NCI-H2107 (cell line): ENCODE data around the gene ZNF710.
A peak's percentile ranks its signal among the peaks of the same experiment; 100 is the strongest.

Experiments used
- DNase-seq: peaks from one replicate; lab custom pipeline; 2025; lab: John Stamatoyannopoulos, UW

Gene ZNF710

DNA sequence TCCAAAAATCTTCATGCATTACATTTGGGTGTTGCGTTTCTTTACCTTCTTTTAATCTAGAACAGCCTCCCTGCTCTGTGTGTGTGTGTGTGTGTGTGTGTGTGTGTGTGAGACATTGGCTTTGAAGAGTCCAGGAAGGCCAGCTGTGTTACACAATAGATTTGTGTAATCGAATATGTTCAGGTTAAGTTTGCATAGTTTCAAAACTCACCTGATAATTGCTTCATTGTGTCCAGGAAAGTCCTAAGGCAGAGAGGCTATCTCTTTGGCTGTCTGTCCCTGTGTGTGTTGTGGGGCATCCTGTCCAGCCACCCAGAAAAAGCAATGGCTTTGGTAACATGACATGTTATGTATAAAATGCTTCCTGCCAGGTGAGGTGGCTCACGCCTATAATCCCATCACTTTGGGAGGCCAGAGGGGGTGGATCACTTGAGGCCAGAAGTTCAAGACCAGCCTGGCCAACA is 37.5 kb downstream of the ZNF710 start:
- no peak for DNase-seq

DNA sequence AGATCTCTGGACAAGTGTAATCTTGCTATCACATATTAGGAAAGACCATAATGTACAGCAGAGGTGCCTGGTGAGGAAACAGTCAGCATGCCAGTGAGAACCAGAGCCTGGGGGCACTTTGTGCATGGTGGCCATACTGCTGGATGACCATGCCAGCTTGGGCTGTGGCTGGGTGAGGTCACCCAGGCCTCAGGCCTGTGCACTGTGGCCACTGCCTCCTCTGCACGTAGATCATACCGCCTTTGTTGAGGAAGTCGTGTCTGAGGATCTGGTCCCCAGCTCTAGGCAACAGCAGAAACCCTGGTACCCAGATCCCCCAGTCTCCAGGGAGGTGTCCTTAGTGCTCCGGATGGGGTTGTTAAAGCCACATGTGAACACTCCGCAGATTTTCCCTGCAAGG is 38.9 kb downstream of the ZNF710 start:
- no peak for DNase-seq

DNA sequence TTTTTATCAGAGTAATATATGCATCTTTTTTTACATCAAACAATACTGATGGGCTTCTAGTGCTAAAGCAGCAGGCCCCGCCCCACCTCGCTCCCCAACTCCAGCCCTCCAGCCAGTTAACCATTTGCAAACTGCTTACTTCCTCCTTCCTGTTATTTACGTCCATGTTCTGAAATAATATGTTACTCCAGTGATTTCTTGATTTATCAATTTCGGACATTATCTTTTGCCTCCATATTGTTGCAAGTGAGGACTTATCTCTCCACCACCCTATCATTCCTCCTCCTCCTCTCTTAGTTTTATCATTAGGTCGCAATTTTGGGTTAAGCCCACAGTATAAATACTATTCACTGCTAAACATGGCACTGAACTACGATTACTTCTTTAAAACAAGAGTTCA is 39.5 kb downstream of the ZNF710 start:
- DNase-seq = no peak

DNA sequence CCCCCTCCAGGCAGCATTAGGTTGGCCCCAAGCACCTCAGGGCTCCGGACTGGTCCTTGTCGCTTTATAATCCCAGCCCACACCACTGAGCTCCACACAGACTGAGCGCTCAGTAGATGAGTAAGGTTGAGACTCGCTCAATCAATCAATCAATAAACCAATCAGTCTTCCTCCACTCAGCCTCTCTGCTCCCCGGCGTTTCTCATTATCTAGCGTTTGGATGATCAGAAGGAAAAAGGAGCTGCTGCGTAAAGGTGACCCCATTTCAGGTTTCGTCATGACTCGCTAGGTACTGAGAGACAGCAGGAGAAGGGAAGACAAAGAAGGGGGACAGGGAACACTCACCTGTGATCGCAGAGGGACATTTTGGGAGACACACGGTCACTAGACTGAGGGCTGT is 41.2 kb downstream of the ZNF710 start:
- no peak for DNase-seq

DNA sequence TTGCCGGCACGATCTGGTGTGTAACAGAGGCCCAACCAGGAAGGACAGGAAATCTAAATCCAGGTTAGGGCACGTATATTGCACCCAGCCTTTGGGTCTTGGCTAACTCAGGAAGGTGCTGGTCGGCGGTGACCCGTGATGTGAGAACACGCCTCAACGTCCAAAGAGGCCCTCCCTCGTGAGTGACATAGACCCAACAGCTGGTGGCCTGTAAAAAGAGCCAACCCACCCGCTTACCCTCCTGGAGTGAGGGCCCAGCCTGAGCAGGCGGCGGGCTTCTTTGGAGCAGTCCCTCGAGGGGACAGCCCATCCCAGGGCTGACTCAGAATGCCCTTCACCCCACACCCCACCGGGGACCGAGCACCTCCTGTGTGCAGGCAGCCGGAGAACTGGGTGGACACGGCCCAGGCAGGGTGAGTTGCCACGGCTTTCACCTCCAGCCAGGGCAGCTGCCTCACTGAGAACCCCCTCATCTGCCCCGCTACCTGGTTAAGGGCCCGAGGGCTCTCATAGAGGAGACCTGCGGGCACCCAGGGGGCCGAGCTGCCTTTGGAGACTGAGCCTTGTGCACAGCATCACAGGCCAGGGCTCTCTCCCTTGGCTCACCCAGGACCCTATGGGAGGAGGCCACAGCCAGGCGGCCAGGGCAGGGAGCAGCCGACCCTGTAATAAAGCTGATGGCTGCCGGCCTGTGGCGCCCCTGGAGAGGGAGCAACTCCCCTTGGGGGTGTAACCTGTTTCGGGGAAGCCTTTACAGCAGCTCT is 41.8 kb downstream of the ZNF710 start:
- no peak for DNase-seq

DNA sequence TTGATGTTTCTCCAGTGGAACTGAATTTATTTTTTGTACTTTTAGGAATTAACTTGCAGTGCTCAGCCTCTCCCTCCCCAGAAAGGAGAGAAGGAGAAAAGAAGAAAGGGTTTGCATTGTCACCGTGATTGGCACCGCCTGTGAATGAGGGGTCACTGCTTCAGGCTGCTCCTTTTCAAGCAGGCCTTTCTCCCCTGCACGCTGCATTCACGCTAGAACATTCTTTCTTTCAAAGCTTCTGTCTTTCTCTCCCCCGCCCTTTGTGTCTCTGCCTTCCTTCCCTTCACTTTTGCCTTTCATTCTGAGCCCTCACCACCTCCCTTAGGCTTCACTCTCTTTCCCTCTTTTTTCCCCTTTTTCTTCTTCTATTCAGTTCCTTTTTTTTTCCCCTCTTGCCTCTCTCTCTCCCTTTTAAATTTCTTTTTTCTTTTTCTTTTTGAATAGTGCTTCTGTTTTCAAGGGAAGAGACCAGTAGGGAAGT is 42.4 kb downstream of the ZNF710 start:
- no peak for DNase-seq

DNA sequence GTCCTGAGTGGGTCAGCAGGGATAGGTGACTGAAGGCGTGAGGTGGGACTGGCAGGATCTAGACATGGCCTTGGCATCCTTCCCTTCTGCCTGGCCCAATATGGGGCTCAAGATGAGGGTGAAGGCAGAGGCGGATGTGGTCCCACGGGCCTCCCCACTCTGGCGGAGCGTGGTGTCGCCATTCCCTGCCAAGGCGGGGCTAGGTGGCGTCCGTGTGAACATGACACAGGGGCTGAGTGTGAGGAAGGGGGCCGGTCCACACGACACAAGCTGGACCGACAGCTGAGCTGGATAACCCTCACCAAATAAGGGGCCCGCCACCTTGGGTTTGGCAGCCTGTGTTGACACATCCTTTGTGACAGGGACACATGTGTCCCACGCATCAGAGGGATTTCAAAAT is 43.1 kb downstream of the ZNF710 start:
- no peak for DNase-seq

DNA sequence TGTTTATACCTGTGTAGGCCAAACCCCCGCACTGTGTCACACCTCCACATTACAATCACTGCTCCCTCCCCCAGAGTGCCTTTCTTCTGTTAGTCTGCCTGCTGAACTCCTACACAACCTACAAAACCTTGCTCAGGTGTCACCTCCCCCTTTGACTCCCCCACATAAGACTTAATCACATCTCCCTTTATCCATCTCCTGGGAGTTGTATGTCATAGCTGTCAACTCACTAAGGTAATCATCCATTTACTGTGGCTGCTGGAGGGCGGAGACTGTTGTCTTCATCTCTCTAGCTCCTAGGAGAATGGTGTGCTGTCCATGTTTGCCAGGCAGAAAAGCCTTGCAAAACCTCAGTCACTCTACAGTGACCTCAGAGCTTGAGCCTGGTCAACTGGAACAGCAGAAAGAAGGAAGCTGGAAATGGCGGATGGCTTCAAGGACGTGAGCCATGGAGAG is 43.8 kb downstream of the ZNF710 start:
- no peak for DNase-seq

DNA sequence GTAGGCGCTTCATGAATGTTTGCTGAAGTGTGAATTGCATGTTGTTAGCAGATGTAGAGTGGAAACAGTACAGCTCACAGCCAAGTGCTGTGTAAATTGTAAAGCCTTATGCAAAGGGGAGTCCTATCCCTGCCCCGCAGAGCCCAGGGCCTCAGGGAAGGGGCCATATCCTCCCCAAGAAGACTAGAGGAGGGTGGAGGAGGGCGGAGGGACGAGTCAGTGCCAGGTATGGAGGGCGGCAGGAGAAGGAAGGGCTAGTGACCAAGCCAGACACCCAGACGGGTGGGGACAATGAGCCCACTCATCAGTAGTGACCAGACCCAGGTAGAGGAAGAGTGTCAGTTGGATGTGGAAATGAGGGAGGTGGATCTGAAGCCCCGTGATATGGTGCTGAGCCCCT is 45.2 kb downstream of the ZNF710 start:
- no peak for DNase-seq

DNA sequence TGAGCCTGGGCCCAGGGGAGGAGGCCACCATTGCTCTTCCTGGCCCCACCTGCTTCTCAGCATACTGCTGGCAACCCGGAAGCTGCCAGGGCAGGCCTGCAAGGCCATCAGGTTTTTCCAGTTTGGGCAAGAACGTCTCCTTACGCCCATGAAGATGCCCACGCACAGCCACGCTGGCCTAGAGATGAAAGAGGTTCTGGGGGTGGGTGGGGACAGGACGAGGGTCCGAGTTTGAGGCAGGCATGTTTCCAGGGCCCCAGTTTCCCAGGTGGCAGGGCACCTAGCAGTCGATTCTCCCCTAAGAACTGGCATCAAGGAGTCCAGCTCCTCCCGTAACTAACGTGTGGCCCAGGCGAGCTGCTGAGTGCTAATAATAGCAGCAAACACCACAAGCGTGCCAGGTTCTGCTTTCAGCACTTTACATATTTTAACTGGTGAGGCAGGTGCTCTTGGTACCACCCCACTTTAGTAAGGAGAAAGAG is 45.8 kb downstream of the ZNF710 start:
- peak; percentile 18 for DNase-seq

DNA sequence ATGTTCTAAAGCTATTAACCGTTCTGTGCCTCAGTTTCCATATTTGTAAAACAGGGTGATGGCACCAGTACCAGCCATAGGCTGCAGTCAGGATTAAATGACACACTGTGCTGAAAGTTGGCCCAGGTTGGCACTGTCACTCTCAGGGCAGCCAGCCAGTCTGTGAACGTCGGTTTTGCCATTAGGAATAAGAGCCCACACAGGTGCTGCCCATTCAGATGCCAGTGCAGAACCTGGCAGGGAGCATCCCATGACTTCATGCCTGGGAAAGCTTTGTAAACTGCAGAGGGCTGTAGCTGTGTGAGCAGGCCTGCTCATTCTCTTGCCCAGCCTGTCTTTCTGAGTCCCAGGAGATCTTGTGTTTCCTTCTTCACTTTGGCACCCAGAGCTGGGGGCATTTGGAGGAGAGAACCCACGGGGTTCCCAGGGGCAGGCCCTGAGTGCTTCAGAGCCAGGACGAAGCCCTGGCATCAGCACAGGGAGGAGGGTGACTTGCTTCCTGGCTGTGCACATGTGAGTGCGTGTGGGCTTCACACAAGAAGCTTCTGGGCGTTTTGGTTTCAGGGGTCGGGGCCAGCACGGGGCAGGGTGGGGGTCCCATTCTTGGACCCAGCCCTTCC is 46.9 kb downstream of the ZNF710 start:
- no peak for DNase-seq

DNA sequence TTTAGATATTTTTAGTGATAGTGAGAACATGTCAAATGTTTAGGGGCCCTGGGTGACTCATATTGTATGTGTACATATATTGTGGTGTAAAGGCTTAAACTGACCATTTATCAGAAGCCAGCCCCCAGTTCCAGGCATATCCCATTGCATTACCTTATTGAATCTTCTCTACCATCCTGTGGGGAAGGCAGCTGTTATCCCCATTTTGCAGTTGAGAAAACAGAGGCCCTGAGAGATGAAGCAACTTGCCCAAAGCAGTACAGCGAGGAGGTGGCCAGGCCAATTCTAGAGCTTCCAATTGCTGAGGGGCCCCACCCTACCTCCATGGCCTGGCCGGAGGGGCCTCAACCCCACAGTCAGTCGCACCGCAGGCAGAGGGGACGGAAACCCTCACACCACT is 47.9 kb downstream of the ZNF710 start:
- no peak for DNase-seq

DNA sequence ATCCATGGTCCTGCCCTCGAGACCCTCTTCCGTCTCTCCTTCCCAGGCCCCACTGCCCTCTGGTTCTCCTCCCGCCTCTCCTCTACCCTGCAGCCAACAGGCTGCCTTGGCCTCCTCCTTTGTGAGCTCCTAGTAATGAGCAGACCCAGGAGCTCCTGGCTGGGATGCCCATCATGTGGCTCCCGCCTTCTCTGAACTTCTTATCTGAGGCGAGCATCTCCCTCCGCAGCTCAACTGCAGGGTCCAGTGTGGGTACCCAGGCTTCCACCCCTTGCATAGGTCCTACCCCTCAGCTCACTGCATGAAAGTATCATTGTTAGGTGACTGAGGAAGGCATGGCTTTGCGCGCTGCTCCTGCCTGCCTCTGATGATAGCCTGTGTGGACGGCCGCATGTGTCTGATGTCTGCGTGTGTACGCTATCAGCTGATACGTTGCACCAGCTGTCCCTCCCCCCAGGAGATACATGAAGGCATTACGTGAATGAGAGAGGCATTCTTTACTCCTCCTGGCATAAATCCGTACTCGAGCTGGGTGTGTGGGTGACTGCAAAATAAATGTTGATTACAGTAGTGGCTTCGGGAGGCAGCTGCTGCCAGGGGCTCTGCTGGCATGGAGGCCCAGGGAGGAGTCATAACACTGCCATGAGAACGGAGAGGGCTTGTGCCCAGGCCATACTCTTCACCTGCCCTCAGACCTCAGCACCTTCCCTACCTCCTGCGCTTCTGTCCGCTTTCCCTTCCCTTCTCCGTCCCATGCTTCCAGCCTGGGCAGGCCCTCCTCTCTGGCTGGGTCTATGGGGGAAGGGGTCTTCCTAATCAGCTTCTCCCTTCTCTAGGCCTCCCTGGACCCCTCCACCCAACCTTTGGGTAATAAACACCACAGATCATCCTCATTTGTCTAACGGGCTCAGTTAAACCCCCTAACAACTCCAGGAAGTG is 48.8 kb downstream of the ZNF710 start:
- DNase-seq = no peak

DNA sequence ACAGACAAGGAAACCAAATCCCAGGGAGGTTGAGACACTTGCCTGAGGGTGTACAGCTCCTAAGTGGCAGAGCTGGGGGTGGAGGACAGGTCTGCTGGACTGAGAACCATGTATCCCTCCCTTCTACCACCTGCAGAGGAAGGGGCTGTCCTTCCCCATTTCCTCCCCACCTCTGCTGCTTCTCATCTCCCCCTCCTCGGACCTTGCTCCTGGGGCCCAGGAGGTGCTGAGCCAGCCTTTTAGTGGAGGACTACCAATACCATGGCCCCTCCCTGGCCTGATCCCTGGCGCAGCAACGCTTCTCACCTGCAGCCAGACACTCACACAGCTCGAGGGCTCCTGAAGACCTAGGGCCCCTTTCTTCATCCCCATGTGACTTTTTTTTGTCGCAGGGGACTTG is 50.8 kb downstream of the ZNF710 start:
- DNase-seq = no peak

DNA sequence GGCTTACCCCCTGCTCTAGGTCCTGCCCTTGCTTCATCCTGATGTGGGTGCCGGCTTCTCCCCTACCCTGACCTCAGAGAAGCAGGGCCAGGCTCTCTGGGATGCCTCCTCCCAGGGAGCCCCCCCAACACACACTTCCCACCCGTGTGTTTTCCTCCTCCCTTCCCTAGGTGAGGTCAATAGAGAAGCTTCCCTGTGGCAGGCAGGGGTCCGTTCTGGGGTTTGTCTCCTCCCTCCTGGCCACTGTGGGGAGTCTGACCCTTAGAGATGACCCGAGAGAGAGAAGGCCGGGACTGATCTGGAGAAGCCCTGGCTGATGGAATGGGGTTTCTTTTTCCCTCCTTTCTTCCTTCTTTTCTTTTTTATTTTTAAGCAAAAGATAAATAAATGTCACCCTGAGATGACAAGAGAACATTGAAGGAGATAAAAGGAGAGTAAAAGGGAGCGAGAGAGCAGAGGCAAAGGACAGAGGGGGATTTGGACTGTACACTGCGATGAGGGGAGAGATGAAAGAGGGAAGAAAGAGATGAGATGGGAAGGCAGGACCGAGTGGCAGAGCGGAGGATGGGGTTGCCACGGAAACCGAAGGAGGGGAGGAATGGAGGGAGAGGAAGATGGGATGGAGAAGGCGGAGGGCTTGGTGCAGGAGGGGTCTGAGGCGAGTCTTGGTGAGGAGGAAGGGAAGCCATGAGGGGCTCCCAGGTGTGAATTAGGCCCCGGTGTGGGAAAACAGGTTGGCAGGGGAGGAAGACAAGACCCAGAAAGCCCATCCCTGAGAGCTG is 52.8 kb downstream of the ZNF710 start:
- DNase-seq = no peak

DNA sequence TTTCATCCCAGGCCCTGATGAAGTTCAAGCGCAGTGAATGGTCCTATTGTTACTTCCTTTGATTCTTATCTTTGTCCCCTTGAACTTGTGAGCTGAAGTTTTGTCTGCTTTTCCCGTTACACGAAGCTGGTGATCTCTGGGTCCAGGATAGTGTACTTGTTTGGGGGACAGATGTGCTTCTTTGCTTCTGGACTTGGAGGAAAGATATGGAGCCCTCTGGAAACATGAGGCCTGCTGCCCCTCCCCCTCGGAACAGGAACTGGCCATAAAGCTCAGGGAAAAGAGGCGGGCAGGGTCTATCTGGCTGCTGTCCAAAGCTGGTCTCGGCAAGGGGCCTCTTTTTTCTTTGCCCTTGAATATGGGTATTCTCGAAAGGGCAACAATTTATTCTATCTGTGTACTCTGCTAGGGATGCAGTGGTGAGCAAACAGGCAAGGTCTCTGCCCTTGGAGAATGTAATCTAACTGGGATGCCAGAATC is 53.5 kb downstream of the ZNF710 start:
- DNase-seq = no peak

DNA sequence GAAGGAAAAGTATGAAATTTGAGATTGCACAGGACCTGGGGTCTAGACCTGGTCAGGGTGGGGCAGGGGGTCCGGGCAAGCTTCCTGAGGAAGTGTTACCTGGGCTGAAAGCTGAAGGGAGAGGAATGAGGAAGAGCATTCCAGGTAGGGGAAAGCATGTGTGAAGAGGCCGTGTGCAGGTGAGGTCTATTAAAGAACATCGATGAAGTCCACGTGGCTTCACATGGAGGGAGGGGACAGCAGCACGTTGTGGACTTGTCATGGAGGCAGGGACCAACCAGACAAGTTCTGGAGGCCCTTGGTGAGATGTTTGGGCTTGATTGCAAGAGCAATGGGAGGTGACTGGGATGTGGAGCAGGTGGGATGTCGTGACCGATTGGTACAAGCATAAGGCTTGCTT is 54.1 kb downstream of the ZNF710 start:
- DNase-seq = no peak

DNA sequence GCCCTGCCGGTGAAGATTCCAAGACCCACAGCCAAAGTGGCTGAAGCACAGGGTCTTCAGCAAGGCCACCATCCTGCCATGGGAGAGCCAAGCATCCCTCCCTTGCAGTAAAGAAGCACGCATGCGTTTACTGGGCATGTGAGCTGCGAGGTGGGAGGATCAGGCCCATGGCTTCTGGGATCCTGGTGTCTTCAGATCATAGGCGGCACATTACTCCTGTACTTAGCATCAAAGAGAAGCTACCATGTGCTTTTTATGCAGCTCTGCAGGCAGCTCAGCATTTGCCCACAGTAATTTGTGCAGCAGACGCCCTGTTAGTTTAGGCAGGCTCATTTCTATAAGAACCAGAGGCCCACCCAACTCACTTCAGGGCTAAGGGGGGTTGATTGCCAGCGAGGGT is 55.4 kb downstream of the ZNF710 start:
- DNase-seq = no peak

DNA sequence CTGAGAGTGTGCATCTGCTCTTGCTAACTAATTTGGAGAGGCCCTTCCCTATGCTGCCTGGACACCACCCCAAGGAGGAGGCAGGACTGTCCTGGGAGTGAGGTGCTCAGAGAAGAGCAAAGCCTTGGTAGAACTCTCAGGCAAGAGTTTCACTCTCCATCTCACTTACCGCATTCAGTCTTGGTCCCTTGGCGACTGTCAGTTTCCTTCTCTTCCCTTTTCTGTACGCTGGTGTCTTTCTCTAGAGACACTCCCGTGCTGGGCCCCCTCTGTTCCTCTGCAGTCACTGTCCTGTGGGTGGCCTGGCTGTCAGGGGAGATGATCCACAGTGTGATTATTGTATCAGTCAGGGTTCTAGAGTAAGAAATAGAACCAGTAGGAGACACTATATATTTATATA is 57.2 kb downstream of the ZNF710 start:
- no peak for DNase-seq

DNA sequence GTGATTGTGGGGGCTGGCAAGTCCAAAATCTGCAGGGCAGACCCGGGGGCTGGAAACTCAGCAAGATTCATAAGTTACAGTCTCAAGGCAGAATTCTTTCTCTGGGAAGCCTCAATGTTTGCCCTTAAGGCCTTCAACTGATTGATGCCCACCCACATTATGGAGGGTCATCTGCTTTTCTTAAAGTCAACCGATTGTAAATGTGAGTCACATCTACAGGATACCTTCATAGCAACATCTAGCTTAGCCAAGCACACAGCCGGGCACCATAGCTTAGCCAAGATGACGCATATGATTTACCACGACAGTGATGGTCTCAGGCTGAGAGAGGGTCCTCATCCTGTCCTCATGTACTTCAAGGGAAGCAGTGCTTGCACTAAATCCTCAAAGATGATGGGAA is 57.7 kb downstream of the ZNF710 start:
- no peak for DNase-seq

DNA sequence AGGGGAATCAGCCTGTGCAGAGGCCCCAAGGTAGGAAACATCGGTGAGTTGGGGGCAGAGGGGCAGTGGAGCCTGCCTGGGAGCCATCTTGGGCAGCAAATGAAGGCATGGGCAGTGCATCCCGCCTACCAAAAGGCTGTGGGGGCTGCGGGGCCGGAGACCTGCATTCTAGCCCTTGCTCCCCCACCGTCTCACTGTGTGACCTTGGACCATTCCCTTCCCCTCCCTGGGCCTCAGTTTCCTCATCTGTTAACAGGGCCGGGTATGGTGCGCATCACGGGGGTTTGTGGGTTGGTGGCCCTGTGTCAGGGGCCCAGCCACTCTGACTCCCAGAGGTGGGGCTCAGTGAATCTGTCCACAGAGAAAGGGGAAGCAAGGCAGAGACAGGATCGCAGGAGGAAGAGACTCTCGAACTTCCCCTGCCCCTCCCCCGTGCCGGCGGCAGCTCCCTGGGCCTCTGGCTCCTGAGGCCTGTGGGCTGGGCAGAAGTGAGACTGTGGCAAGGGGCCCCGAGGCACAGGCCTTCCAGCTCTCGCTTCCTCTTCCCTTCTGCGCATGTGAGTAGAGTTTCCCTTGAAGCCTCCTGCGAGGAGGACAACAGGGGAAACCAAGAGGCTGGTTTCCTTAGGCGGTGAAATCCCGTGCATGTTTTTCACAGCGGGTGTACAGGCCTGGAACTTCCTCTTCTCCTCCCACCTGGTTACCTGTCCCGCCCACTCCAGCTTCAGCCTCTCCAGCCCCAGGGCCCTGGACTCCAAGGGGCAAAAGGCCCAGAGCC is 58.3 kb downstream of the ZNF710 start:
- DNase-seq = no peak
